H1 (cell line): Measurements from ENCODE around the gene SNTG2.

Experiments
- HDAC6 ChIP-seq: IDR thresholded peaks from one replicate; pipeline ENCODE4 v1.7.1; 2012; ENCODE audit warnings: low read depth, mild to moderate bottlenecking, inconsistent platforms, low read length, moderate library complexity
- RBBP5 ChIP-seq: IDR thresholded peaks from 2 replicates; pipeline ENCODE4 v1.7.1; 2012; ENCODE audit warnings: low read depth, mild to moderate bottlenecking, inconsistent platforms, low read length, moderate library complexity, borderline replicate concordance
- TBP ChIP-seq: IDR thresholded peaks from 2 replicates; pipeline ENCODE4 v1.6.1; 2011; ENCODE audit warnings: low read depth, low read length, improper control_type of control experiment
- TF ChIP-seq, protein P1 (sequence below): IDR thresholded peaks from 2 replicates; pipeline ENCODE4 v1.6.1; 2012; ENCODE audit warnings: low read length, inconsistent platforms
- TF ChIP-seq, protein P2 (sequence below), 3 experiments: IDR thresholded peaks; 1 replicate in 2 of 3; 2 replicates in 1 of 3; pipeline versions ENCODE4 v1.5.1 to v1.6.1; 2011; ENCODE audit warnings: low read length in 3 of 3, mild to moderate bottlenecking in 3 of 3, inconsistent platforms in 2 of 3, low read depth in 1 of 3, moderate library complexity in 1 of 3; ENCODE audit not compliant: insufficient read depth in 1 of 3; ENCODE audit errors: control extremely low read depth in 1 of 3
- TF ChIP-seq, protein P3 (sequence below): IDR thresholded peaks from 2 replicates; pipeline ENCODE4 v1.6.1; 2011; ENCODE audit warnings: low read length, improper control_type of control experiment

DNA sequence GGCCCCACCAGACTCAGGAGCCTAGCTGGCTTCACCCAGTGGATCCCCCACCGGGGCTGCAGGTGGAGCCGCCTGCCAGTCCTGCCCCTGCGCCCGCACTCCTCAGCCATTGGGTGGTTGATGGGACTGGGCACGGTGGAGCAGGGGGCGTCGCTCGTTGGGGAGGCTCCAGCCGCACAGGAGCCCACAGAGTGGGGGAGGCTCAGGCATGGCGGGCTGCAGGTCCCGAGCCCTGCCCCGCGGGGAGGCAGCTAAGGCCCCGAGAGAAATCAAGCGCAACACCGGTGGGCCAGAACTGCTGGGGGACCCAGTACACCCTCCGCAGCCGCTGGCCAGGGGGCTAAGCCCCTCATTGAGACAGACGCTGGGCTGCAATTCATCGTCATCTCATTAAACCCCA is 184.0 kb downstream of the SNTG2 start:
- no peak for TF ChIP-seq HDAC6
- TF ChIP-seq, protein P1, sequence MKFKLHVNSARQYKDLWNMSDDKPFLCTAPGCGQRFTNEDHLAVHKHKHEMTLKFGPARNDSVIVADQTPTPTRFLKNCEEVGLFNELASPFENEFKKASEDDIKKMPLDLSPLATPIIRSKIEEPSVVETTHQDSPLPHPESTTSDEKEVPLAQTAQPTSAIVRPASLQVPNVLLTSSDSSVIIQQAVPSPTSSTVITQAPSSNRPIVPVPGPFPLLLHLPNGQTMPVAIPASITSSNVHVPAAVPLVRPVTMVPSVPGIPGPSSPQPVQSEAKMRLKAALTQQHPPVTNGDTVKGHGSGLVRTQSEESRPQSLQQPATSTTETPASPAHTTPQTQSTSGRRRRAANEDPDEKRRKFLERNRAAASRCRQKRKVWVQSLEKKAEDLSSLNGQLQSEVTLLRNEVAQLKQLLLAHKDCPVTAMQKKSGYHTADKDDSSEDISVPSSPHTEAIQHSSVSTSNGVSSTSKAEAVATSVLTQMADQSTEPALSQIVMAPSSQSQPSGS, result no peak
- TF ChIP-seq TBP, result no peak
- TF ChIP-seq, protein P2, sequence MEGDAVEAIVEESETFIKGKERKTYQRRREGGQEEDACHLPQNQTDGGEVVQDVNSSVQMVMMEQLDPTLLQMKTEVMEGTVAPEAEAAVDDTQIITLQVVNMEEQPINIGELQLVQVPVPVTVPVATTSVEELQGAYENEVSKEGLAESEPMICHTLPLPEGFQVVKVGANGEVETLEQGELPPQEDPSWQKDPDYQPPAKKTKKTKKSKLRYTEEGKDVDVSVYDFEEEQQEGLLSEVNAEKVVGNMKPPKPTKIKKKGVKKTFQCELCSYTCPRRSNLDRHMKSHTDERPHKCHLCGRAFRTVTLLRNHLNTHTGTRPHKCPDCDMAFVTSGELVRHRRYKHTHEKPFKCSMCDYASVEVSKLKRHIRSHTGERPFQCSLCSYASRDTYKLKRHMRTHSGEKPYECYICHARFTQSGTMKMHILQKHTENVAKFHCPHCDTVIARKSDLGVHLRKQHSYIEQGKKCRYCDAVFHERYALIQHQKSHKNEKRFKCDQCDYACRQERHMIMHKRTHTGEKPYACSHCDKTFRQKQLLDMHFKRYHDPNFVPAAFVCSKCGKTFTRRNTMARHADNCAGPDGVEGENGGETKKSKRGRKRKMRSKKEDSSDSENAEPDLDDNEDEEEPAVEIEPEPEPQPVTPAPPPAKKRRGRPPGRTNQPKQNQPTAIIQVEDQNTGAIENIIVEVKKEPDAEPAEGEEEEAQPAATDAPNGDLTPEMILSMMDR (IDR thresholded peaks at IDR 0.05; ENCODE audit: control extremely low read depth in 1 of 3, insufficient read depth in 1 of 3, low read depth in 1 of 3, low read length in 3 of 3), result no peak
- TF ChIP-seq, protein P3, sequence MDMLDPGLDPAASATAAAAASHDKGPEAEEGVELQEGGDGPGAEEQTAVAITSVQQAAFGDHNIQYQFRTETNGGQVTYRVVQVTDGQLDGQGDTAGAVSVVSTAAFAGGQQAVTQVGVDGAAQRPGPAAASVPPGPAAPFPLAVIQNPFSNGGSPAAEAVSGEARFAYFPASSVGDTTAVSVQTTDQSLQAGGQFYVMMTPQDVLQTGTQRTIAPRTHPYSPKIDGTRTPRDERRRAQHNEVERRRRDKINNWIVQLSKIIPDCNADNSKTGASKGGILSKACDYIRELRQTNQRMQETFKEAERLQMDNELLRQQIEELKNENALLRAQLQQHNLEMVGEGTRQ, result no peak
- no peak for TF ChIP-seq RBBP5
